ENCODE data around the gene CPNE2. TPM values are rescaled to one million over a fixed set of nuclear protein-coding genes. Genes with fewer than 3 reads are reported as not detected.

Gene CPNE2
- total and polyA plus RNA-seq, 7 donors: 22.9 to 75.1 (median 59.9) TPM

DNA sequence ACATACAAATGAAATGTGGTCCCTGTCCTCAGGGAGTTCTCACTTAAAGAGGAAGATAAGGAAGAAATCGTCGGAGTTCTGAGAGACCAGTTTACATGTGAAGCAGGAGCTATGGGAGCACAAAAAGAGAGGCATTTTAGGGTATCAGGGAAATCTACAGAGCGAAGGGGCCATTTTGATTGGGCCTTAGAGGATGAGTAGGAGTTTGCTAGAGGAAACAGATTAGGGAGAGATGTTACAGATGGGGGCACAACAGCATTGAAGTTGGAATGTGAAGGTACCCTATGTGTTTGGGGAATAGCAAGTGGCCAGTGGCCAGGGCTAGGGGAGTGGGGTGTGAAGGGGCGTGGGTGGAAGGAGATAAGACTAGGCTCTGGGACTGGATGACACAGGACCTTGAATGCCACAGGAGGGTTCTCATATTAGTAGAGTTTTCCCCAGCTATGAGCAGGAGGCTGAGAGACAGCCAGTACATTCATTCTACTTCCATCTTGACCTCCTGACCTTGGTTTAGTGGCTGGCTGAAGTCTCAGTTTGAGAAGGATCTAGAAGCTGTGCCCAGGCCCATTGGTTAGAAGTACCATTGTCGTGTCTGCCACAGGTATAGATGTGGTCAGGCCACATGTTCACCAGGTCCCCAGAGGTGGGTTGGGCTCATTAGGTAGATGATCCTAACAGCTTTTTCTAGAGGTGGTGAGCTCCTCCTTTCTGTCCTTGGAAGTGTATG lies 34.8 kb downstream of the CPNE2 start:
- Histone ChIP-seq H3K27ac (no peak overlapping the region), H3K27me3 (no peaks in the 10 kb centered on the region), H3K9me3 (no peaks in the 10 kb centered on the region), H3K4me1 (peaks cover 0 to 7% (median 0%) of the 10 kb centered on the region in 4 donors), H3K36me3 (peaks cover 0 to 23% (median 2%) of the 10 kb centered on the region in 4 donors), H3K4me3 (no peak overlapping the region)
- intact Hi-C loops (cut with DNase I): no loop called here
- WGBS, 2 donors: 87 to 91% methylated on average over 5 of the region's 5 CpGs
- no peak for DNase-seq
- TF ChIP-seq EP300 (IDR thresholded peaks at IDR 0.05) (no peak), POLR2AphosphoS5 (IDR thresholded peaks at IDR 0.05) (no peak), POLR2A (IDR thresholded peaks at IDR 0.05) (no peak)
- TF ChIP-seq, protein P1, sequence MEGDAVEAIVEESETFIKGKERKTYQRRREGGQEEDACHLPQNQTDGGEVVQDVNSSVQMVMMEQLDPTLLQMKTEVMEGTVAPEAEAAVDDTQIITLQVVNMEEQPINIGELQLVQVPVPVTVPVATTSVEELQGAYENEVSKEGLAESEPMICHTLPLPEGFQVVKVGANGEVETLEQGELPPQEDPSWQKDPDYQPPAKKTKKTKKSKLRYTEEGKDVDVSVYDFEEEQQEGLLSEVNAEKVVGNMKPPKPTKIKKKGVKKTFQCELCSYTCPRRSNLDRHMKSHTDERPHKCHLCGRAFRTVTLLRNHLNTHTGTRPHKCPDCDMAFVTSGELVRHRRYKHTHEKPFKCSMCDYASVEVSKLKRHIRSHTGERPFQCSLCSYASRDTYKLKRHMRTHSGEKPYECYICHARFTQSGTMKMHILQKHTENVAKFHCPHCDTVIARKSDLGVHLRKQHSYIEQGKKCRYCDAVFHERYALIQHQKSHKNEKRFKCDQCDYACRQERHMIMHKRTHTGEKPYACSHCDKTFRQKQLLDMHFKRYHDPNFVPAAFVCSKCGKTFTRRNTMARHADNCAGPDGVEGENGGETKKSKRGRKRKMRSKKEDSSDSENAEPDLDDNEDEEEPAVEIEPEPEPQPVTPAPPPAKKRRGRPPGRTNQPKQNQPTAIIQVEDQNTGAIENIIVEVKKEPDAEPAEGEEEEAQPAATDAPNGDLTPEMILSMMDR (IDR thresholded peaks at IDR 0.05): no peak

DNA sequence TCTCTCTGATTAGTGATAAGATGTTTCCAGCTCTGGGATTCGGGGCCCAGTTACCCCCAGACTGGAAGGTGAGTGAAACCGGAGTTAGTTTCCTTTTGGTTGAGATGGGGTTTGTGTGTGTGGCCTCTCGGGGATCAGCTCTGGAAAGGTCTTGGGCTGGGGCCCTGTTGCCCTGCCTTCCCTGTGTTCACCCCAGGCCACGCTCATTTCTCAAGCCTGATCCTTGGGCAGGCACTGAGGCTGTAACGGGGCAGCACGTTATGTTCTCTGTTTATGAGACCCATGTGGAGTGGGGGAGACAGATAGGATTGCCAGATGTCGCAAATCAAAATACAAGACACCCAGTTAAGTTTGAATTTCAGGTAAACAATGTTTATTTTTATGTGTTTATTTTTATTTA lies 35.5 kb downstream of the CPNE2 start:
- 92 to 93% methylated on average over 7 of the region's 7 CpGs for WGBS, 2 donors
- Histone ChIP-seq H3K4me1 (peaks cover 0 to 7% (median 0%) of the 10 kb centered on the region in 4 donors), H3K36me3 (peaks cover 0 to 17% (median 2%) of the 10 kb centered on the region in 4 donors), H3K4me3 (no peak overlapping the region), H3K27ac (no peak overlapping the region), H3K27me3 (no peaks in the 10 kb centered on the region), H3K9me3 (no peaks in the 10 kb centered on the region)
- DNase-seq: no peak
- intact Hi-C loops (cut with DNase I): no loop called here
- TF ChIP-seq POLR2A (IDR thresholded peaks at IDR 0.05) (no peak), EP300 (IDR thresholded peaks at IDR 0.05) (no peak), POLR2AphosphoS5 (IDR thresholded peaks at IDR 0.05) (no peak)
- TF ChIP-seq, protein P1 (IDR thresholded peaks at IDR 0.05): no peak

DNA sequence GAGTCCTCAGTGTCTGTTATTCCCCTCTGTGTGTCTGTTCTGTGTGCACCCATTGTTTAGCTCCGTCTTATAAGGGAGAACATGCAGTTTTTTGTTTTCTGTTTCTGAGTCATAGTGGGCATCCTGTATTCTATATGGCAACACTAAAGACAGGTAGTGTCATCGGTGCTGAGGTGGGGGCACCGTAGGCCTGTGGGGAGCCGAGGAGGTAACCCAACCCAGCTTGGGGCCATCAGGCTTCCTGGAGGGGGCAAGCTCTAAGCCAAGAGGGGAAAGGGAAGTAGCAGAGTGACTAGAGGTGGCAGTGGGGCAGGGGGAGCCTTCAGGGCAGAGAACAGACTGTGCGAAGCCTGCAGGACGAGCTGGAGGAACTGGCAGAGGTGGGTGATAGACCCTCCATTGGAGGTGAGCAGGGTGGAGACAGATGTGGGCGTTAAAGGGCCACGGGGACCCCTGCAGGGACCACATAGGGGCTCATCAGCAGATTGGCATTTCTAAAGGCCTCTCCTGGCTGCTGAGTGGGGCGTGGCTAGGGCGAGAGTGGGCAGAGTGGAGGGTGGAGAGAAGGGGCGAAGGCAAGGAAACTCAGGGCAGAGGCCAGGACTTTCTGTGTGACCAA lies 36.5 kb downstream of the CPNE2 start:
- no peak for DNase-seq
- H3K27ac ChIP-seq: no peak overlapping the region
- WGBS, 2 donors: 67 to 78% methylated on average over 11 of the region's 11 CpGs
- H3K4me1 ChIP-seq: peaks cover 0 to 7% (median 0%) of the 10 kb centered on the region in 4 donors
- H3K4me3 ChIP-seq: no peak overlapping the region
- no peak for TF ChIP-seq POLR2AphosphoS5 (IDR thresholded peaks at IDR 0.05)
- TF ChIP-seq, protein P1 (IDR thresholded peaks at IDR 0.05): no peak
- no peak for TF ChIP-seq POLR2A (IDR thresholded peaks at IDR 0.05)
- no peak for TF ChIP-seq EP300 (IDR thresholded peaks at IDR 0.05)
- H3K27me3 ChIP-seq: no peaks in the 10 kb centered on the region
- peaks cover 0 to 12% (median 2%) of the 10 kb centered on the region in 4 donors for H3K36me3 ChIP-seq
- no peaks in the 10 kb centered on the region for H3K9me3 ChIP-seq
- intact Hi-C loops (cut with DNase I): no loop called here

DNA sequence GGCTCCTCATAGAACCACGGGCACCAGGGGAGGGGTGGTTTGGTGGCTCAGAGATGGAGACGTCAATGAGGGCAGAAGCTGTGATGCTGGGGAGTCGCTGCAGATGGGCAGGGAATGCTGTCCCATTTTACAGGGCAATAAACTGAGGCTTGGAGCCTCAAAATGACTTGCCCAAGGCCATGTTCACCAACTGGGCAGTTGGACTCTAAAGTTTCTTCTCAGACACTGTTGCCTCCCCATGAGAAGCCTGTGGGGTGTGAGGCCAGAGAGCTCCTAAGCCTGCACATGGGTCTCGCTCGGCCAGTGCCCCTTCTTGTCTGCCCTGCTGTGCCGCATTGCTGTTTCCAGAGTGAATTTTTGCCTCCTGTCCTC lies 38.6 kb downstream of the CPNE2 start:
- Histone ChIP-seq H3K4me3 (no peak overlapping the region), H3K4me1 (peaks cover 0 to 7% (median 0%) of the 10 kb centered on the region in 4 donors), H3K27ac (no peak overlapping the region), H3K27me3 (no peaks in the 10 kb centered on the region), H3K9me3 (no peaks in the 10 kb centered on the region), H3K36me3 (peaks cover 0 to 10% (median 2%) of the 10 kb centered on the region in 4 donors)
- TF ChIP-seq EP300 (IDR thresholded peaks at IDR 0.05) (no peak), POLR2AphosphoS5 (IDR thresholded peaks at IDR 0.05) (no peak), POLR2A (IDR thresholded peaks at IDR 0.05) (no peak)
- TF ChIP-seq, protein P1 (IDR thresholded peaks at IDR 0.05): no peak
- intact Hi-C loops (cut with DNase I): no loop called here
- 91 to 92% methylated on average over 6 of the region's 6 CpGs for WGBS, 2 donors
- DNase-seq: no peak
